K562 (cell line): ENCODE results near the gene MDH1B. TPM values are rescaled to one million over a fixed set of nuclear protein-coding genes. Genes with fewer than 3 reads are reported as not detected.

Experiments used
- ATF3 ChIP-seq, 2 experiments: fragments of 450-650 bp in 1 of 2; sonication (generic) in 1 of 2; formaldehyde crosslinking in 1 of 2; IDR thresholded peaks in 1 of 2; conservative IDR thresholded peaks in 1 of 2; 2 replicates each; pipeline versions ENCODE4 v1.6.1 to v1.8.1; 2016 to 2023; ENCODE audit warnings: mild to moderate bottlenecking in 2 of 2, moderate library complexity in 2 of 2, inconsistent platforms in 1 of 2, missing genetic modification reagents in 1 of 2
- DIDO1 ChIP-seq: fragments of 450-650 bp; IDR thresholded peaks from 2 replicates; pipeline ENCODE4 v1.6.1; 2016; ENCODE audit warnings: low read depth, missing biosample characterization, missing genetic modification characterization
- EP400 ChIP-seq: fragments of 450-650 bp; IDR thresholded peaks from 2 replicates; pipeline ENCODE4 v1.6.1; 2017; ENCODE audit warnings: antibody characterized with exemption, mild to moderate bottlenecking, moderate library complexity
- HBP1 ChIP-seq: fragments of 450-650 bp; formaldehyde crosslinking; IDR thresholded peaks from 2 replicates; pipeline ENCODE4 v1.4.0; 2022; ENCODE audit warnings: missing genetic modification characterization
- MCM2 ChIP-seq: fragments of 450-650 bp; IDR thresholded peaks from 2 replicates; pipeline ENCODE4 v1.6.1; 2017; ENCODE audit warnings: low read depth, mild to moderate bottlenecking
- MEF2A ChIP-seq: IDR thresholded peaks from 2 replicates; pipeline ENCODE4 v1.6.1; 2011; ENCODE audit warnings: low read depth, mild to moderate bottlenecking, low read length, moderate library complexity; ENCODE audit not compliant: control insufficient read depth
- MTA3 ChIP-seq: fragments of 450-650 bp; formaldehyde crosslinking; IDR thresholded peaks from 2 replicates; pipeline ENCODE4 v1.6.1; 2017; ENCODE audit warnings: mild to moderate bottlenecking, borderline replicate concordance
- NKRF ChIP-seq: fragments of 450-650 bp; IDR thresholded peaks from 2 replicates; pipeline ENCODE4 v1.6.1; 2016; ENCODE audit warnings: borderline replicate concordance
- NRF1 ChIP-seq, 2 experiments: fragments of 450-650 bp; IDR thresholded peaks in 1 of 2; conservative IDR thresholded peaks in 1 of 2; 2 replicates each; pipeline ENCODE4 v1.6.1; 2014; ENCODE audit warnings: mild to moderate bottlenecking in 2 of 2
- SIN3B ChIP-seq: fragments of 450-650 bp; IDR thresholded peaks from 2 replicates; pipeline ENCODE4 v1.6.1; 2017; ENCODE audit warnings: low read depth, mild to moderate bottlenecking, moderate library complexity
- TAF9B ChIP-seq: fragments of 450-650 bp; IDR thresholded peaks from 2 replicates; pipeline ENCODE4 v1.6.1; 2018; ENCODE audit warnings: mild to moderate bottlenecking; ENCODE audit not compliant: partially characterized antibody
- TFAP4 ChIP-seq: sonication (generic); formaldehyde crosslinking; IDR thresholded peaks from 2 replicates; pipeline ENCODE4 v1.8.0; 2022; ENCODE audit warnings: missing genetic modification reagents, mild to moderate bottlenecking, moderate library complexity, borderline replicate concordance
- ZFX ChIP-seq: sonication (generic); formaldehyde crosslinking; IDR thresholded peaks from 2 replicates; pipeline ENCODE4 v1.8.0; 2022; ENCODE audit warnings: mild to moderate bottlenecking, missing genetic modification reagents, moderate library complexity
- ZNF764 ChIP-seq: fragments of 250-450 bp; sonication (Bioruptor Pico); IDR thresholded peaks from 2 replicates; pipeline ENCODE4 v1.4.0; 2020; ENCODE audit warnings: low read depth, mild to moderate bottlenecking, moderate library complexity
- polyA plus RNA-seq, 8 experiments: library from polyadenylated mRNA; depleted of rRNA in 4 of 8; stranded (reverse) in 5 of 8; unstranded in 3 of 8; fragments of >200 nt; fragmentation: Nextera tagmentation in 2 of 8; fragmentation: Illumina TruSeq in 1 of 8; extraction: Ambion mirVana in 2 of 8; extraction: Trizol in 1 of 8; gene quantifications; 2 replicates each; pipeline versions ENCODE4 v1.2.1 to v1.2.3, GENCODE V29; 2011 to 2014; ENCODE audit warnings: inconsistent platforms in 1 of 8, missing spikeins in 1 of 8
- total RNA-seq, 7 experiments: library from RNA; depleted of rRNA in 6 of 7; stranded (reverse); fragments of >200 nt in 6 of 7; fragmentation: Illumina TruSeq in 2 of 7; extraction: Trizol in 2 of 7; gene quantifications; 2 replicates each; pipeline versions ENCODE4 v1.2.1 to v1.2.3, GENCODE V29; 2011 to 2021; ENCODE audit warnings: low replicate concordance in 1 of 7
- TF ChIP-seq, protein P1 (sequence below): fragments of 200-800 bp; sonication (Bioruptor generic); IDR thresholded peaks from 2 replicates; pipeline ENCODE4 v1.6.1; 2016; ENCODE audit warnings: missing genetic modification characterization, missing compliant biosample characterization

Gene MDH1B
- total and polyA plus RNA-seq, 9 of the 15 experiments (the other 6 are each of a cell fraction or from before 2014, with no cell fraction given), result 0.06 to 0.16 (median 0.14) TPM; not detected in 5

DNA sequence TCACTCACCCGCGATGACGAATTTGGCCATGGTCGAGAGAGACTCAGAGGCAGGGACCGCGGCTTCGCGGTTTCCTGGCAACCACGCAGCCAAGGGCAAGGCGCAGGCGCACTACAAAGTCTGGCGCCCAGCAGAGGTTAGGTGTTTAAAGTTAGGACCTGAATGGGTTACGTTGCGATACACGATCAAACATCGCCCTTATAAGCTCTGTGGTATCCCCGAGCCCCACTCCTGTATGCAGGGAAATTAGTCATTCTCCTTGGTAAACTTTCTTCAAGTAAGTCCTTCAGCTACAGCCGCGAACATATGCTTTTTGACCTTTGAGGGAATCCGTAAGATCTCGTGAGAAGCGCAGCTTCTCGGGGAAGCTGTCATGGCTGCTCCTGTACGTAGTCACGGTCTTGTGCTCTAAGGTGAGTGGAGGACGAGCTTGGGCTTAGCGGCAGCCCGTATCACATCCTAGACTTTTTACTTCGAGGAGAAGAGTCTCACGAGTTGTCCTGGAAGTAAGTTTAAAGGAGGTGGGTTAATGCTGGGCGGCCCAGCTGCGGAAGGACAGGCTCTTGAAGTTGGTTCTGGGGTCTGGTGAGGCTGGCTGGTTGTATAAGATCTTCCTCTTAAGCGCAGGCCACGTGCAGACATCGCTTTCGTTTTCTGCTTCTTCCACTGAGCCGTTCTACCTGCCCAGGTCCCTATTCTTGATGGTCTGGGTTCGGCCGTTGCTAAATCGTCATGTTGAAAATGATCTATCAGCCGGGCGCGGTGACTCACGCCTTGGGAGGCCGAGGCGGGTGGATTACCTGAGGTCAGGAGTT, at the start of gene MDH1B, which contains the start of gene FASTKD2 (continued):
- peak; percentile 89 to 91 for TF ChIP-seq NRF1 (conservative IDR thresholded peaks at IDR 0.05 in 1 of 2, IDR thresholded peaks at IDR 0.05 in 1 of 2)
- TF ChIP-seq MEF2A, result no peak
- TF ChIP-seq NKRF, result peak; percentile 63; the same call in 1 of the 2 replicates
- peak; percentile 82 for TF ChIP-seq DIDO1
- TF ChIP-seq MTA3, result peak; percentile 99
- TF ChIP-seq, protein P1, sequence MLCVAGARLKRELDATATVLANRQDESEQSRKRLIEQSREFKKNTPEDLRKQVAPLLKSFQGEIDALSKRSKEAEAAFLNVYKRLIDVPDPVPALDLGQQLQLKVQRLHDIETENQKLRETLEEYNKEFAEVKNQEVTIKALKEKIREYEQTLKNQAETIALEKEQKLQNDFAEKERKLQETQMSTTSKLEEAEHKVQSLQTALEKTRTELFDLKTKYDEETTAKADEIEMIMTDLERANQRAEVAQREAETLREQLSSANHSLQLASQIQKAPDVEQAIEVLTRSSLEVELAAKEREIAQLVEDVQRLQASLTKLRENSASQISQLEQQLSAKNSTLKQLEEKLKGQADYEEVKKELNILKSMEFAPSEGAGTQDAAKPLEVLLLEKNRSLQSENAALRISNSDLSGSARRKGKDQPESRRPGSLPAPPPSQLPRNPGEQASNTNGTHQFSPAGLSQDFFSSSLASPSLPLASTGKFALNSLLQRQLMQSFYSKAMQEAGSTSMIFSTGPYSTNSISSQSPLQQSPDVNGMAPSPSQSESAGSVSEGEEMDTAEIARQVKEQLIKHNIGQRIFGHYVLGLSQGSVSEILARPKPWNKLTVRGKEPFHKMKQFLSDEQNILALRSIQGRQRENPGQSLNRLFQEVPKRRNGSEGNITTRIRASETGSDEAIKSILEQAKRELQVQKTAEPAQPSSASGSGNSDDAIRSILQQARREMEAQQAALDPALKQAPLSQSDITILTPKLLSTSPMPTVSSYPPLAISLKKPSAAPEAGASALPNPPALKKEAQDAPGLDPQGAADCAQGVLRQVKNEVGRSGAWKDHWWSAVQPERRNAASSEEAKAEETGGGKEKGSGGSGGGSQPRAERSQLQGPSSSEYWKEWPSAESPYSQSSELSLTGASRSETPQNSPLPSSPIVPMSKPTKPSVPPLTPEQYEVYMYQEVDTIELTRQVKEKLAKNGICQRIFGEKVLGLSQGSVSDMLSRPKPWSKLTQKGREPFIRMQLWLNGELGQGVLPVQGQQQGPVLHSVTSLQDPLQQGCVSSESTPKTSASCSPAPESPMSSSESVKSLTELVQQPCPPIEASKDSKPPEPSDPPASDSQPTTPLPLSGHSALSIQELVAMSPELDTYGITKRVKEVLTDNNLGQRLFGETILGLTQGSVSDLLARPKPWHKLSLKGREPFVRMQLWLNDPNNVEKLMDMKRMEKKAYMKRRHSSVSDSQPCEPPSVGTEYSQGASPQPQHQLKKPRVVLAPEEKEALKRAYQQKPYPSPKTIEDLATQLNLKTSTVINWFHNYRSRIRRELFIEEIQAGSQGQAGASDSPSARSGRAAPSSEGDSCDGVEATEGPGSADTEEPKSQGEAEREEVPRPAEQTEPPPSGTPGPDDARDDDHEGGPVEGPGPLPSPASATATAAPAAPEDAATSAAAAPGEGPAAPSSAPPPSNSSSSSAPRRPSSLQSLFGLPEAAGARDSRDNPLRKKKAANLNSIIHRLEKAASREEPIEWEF (CRISPR knock-in tag), result 0 out of 2 replicates have a peak, but pooled peaks have one; percentile 35
- no peak for TF ChIP-seq MCM2
- TF ChIP-seq HBP1 (CRISPR knock-in tag), result no peak
- peak; percentile 74 for TF ChIP-seq TFAP4 (CRISPR knock-in tag)
- peak; percentile 82 for TF ChIP-seq EP400
- peak; percentile 94 for TF ChIP-seq SIN3B
- TF ChIP-seq ZFX (CRISPR knock-in tag), result peak; percentile 62; the same call in 1 of the 2 replicates
- TF ChIP-seq TAF9B, result peak; percentile 73
- TF ChIP-seq ZNF764 (CRISPR knock-in tag), result no peak
- TF ChIP-seq ATF3 (IDR thresholded peaks at IDR 0.05), result peak; percentile 74
- no peak for TF ChIP-seq ATF3 (CRISPR knock-in tag; conservative IDR thresholded peaks at IDR 0.05)
